Suprapubic skin (tissue), 4 donors: Measurements from ENCODE around the gene SURF4. TPM values are rescaled to one million over a fixed set of nuclear protein-coding genes. Genes with fewer than 3 reads are reported as not detected.

Experiments used
- total RNA-seq, 4 donors: library from RNA; depleted of rRNA; stranded (reverse); fragments of >200 nt; gene quantifications; one replicate each; pipeline ENCODE4 v1.1.0, GENCODE V29; 2016

The SURF4 gene
- total RNA-seq, 4 donors from 2014 or later: 71.7 to 136 (median 118) TPM

Other genes with a start within 250 kb of the SURF4 start
- gene GBGT1, start 212.1 kb downstream of the SURF4 start, total RNA-seq: 10 to 100 TPM in 1 of 4 donors, 1 to 10 TPM in 3; 2.6 to 14.6 (median 5.8) TPM
- gene OBP2B, start 166.8 kb downstream of the SURF4 start, total RNA-seq: 10 to 100 TPM in 1 of 4 donors, 1 to 10 TPM in 3; 2.6 to 11.7 (median 7.1) TPM
- 10 to 100 TPM in 2 of 4 donors, 1 to 10 TPM in 2; 2.6 to 17.9 (median 7.9) TPM for gene ABO, start 100.9 kb downstream of the SURF4 start, total RNA-seq
- 10 to 100 TPM; 11.5 to 17.1 (median 15.8) TPM for gene SURF6, start 39.9 kb downstream of the SURF4 start, total RNA-seq
- 10 to 100 TPM; 11.5 to 27.4 (median 18.8) TPM for gene MED22, start 27.9 kb downstream of the SURF4 start, total RNA-seq
- 1,000 to 10,000 TPM; 1,468 to 3,048 (median 2,531) TPM for gene RPL7A, start 27.8 kb downstream of the SURF4 start, total RNA-seq
- 10 to 100 TPM; 29.1 to 45.0 (median 33.4) TPM for gene SURF1, start 19.6 kb downstream of the SURF4 start, total RNA-seq
- gene SURF2, start 19.5 kb downstream of the SURF4 start, total RNA-seq: 10 to 100 TPM; 15.3 to 42.3 (median 31.2) TPM
- gene STKLD1, start 306 bp upstream of the SURF4 start, total RNA-seq: 1 to 10 TPM in 3 of 4 donors, not detected in 1; 1.8 to 4.2 (median 2.3) TPM
- gene REXO4, start 42.0 kb upstream of the SURF4 start, total RNA-seq: 10 to 100 TPM; 20.9 to 28.3 (median 22.2) TPM
- 1 to 10 TPM; 1.2 to 3.3 (median 1.6) TPM for gene ADAMTS13, start 46.3 kb upstream of the SURF4 start, total RNA-seq
- gene CACFD1, start 83.9 kb upstream of the SURF4 start, total RNA-seq: 10 to 100 TPM in 2 of 4 donors, 1 to 10 TPM in 2; 6.8 to 11.6 (median 9.4) TPM
- gene SLC2A6, start 103.0 kb upstream of the SURF4 start, total RNA-seq: 1 to 10 TPM in 1 of 4 donors, under 1 TPM in 3; 0.29 to 3.7 (median 0.49) TPM
- gene MYMK, start 148.9 kb upstream of the SURF4 start, total RNA-seq: not detected
- under 1 TPM; 0.16 to 0.85 (median 0.46) TPM for gene ADAMTSL2, start 158.6 kb upstream of the SURF4 start, total RNA-seq
- gene FAM163B, start 233.3 kb upstream of the SURF4 start, total RNA-seq: not detected